Measurements from ENCODE around the gene TMEM11.

GRCh38 chr17:21252289-21252795, 38.4 kb upstream of the TMEM11 start:
- TF ChIP-seq, protein P1, sequence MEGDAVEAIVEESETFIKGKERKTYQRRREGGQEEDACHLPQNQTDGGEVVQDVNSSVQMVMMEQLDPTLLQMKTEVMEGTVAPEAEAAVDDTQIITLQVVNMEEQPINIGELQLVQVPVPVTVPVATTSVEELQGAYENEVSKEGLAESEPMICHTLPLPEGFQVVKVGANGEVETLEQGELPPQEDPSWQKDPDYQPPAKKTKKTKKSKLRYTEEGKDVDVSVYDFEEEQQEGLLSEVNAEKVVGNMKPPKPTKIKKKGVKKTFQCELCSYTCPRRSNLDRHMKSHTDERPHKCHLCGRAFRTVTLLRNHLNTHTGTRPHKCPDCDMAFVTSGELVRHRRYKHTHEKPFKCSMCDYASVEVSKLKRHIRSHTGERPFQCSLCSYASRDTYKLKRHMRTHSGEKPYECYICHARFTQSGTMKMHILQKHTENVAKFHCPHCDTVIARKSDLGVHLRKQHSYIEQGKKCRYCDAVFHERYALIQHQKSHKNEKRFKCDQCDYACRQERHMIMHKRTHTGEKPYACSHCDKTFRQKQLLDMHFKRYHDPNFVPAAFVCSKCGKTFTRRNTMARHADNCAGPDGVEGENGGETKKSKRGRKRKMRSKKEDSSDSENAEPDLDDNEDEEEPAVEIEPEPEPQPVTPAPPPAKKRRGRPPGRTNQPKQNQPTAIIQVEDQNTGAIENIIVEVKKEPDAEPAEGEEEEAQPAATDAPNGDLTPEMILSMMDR (IDR thresholded peaks at IDR 0.05) = no peak
- no peak for TF ChIP-seq EP300 (IDR thresholded peaks at IDR 0.05)
